ENCODE results near the gene CD209.

DNA sequence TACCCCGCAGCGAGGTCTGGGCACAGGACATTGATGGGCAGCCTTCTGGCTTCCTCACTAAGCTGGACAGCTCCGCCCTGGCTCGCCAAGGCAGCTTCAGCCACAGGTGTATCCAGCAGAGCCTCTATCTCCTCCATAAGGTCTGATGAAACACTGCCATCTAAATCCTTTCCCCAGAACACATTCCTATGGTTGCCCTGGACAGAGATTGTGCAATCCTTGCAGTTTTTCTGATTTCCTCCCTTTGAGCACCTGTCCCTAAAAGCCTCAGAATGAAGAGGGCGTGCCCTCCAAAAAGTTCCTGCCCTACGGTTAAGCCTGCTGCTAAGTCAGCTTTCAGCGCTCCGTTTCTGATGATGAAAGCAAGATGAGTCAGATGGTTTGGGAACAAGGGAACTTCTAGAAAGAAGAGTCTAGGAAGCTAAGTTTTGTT is 36.7 kb upstream of the CD209 start:
- no peak for TF ChIP-seq POLR2A (IDR thresholded peaks at IDR 0.05)
- TF ChIP-seq, protein P1, sequence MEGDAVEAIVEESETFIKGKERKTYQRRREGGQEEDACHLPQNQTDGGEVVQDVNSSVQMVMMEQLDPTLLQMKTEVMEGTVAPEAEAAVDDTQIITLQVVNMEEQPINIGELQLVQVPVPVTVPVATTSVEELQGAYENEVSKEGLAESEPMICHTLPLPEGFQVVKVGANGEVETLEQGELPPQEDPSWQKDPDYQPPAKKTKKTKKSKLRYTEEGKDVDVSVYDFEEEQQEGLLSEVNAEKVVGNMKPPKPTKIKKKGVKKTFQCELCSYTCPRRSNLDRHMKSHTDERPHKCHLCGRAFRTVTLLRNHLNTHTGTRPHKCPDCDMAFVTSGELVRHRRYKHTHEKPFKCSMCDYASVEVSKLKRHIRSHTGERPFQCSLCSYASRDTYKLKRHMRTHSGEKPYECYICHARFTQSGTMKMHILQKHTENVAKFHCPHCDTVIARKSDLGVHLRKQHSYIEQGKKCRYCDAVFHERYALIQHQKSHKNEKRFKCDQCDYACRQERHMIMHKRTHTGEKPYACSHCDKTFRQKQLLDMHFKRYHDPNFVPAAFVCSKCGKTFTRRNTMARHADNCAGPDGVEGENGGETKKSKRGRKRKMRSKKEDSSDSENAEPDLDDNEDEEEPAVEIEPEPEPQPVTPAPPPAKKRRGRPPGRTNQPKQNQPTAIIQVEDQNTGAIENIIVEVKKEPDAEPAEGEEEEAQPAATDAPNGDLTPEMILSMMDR (IDR thresholded peaks at IDR 0.05), result no peak
